Natural killer cell (primary cell): ENCODE data around the gene PSME3. TPM values are rescaled to one million over a fixed set of nuclear protein-coding genes. Genes with fewer than 3 reads are reported as not detected.
A peak's percentile ranks its signal among the peaks of the same experiment; 100 is the strongest.

Experiments
- ATAC-seq, 3 donors: fragments of 150-1000 bp in 2 of 3; fragments of 200-7000 bp in 1 of 3; cut with Tn5 transposase; 1 replicate in 1 of 3; 2 replicates in 2 of 3; pipeline ENCODE4 v1.10.0; 2021; ENCODE audit warnings: mild to moderate bottlenecking in 2 of 3, moderate library complexity in 2 of 3
- DNase-seq, 2 donors: peaks; one replicate each; pipeline versions ENCODE4 v3.0.0 to v3.0.0-alpha.2; 2013 to 2021; ENCODE audit warnings: mixed read lengths in 1 of 2
- H3K27ac ChIP-seq: one replicate; pipeline ENCODE4 v1.5.1; 2013; ENCODE audit warnings: mild to moderate bottlenecking, low read length
- H3K27me3 ChIP-seq: one replicate; pipeline ENCODE4 v1.6.1; 2013; ENCODE audit warnings: low read length; ENCODE audit not compliant: control insufficient read depth, insufficient read depth
- H3K36me3 ChIP-seq: one replicate; pipeline ENCODE4 v1.6.1; 2013; ENCODE audit warnings: low read length; ENCODE audit not compliant: control insufficient read depth, insufficient read depth
- H3K4me1 ChIP-seq: one replicate; pipeline ENCODE4 v1.6.1; 2013; ENCODE audit warnings: low read length; ENCODE audit not compliant: control insufficient read depth, insufficient read depth
- H3K4me3 ChIP-seq: one replicate; pipeline ENCODE4 v1.5.1; 2013; ENCODE audit warnings: low read length
- H3K9me3 ChIP-seq: one replicate; pipeline ENCODE4 v1.6.1; 2013; ENCODE audit warnings: low read length; ENCODE audit not compliant: control insufficient read depth, insufficient read depth
- H3K27ac Mint-ChIP-seq, 2 donors: one replicate each; pipeline ENCODE4 v1.8.0; 2022; ENCODE audit warnings: mild to moderate bottlenecking in 2 of 2, mixed read lengths in 2 of 2, moderate library complexity in 1 of 2
- H3K27me3 Mint-ChIP-seq, 2 donors: one replicate each; pipeline ENCODE4 v1.8.0; 2022; ENCODE audit warnings: low read depth in 2 of 2, mixed read lengths in 2 of 2
- H3K36me3 Mint-ChIP-seq: one replicate; pipeline ENCODE4 v1.8.0; 2022; ENCODE audit warnings: mixed read lengths
- H3K4me1 Mint-ChIP-seq, 2 donors: one replicate each; pipeline ENCODE4 v1.8.0; 2022; ENCODE audit warnings: mixed read lengths in 2 of 2
- H3K4me3 Mint-ChIP-seq: one replicate; pipeline ENCODE4 v1.8.0; 2022; ENCODE audit warnings: mild to moderate bottlenecking, moderate library complexity, mixed read lengths
- H3K9me3 Mint-ChIP-seq, 2 donors: one replicate each; pipeline ENCODE4 v1.8.0; 2022; ENCODE audit warnings: mixed read lengths in 2 of 2
- WGBS: methylation state at CpG from one replicate; pipeline ENCODE4 v1.1.7; 2013; ENCODE audit warnings: missing lambda C conversion rate; ENCODE audit not compliant: insufficient coverage; 5-methylcytosine and 5-hydroxymethylcytosine counted together
- intact Hi-C: fragments of 100-400 bp; cut with micrococcal nuclease; formaldehyde crosslinking; loops from one replicate; pipeline ENCODE4 v1.14.2; 2022
- total RNA-seq, 4 donors: library from RNA; stranded (reverse); fragments of 120-200 nt in 1 of 4; gene quantifications; one replicate each; pipeline versions ENCODE4 v1.2.3 to v1.2.4, GENCODE V29; 2013 to 2022
- TF ChIP-seq, protein P1 (sequence below): fragments of 200-600 bp; IDR thresholded peaks from one replicate; pipeline ENCODE4 v1.8.0; 2022; ENCODE audit warnings: antibody characterized with exemption

The PSME3 gene
- total RNA-seq, 3 donors from 2014 or later (not counting 1 experiment from before 2014, with no cell fraction given), result 82.8 to 92.5 (median 90.6) TPM

- Histone ChIP-seq H3K4me3 (peak overlapping the region; percentile 85), H3K27ac (peak overlapping the region; percentile 93), H3K36me3 (peaks cover 7% of the 10 kb centered on the region), H3K9me3 (no peaks in the 10 kb centered on the region), H3K4me1 (peaks cover 7% of the 10 kb centered on the region), H3K27me3 (peaks cover 3% of the 10 kb centered on the region)
- DNase-seq, result no peak
- Mint-ChIP-seq H3K27me3 (peaks cover 7 to 9% of the 10 kb centered on the region in 2 donors), H3K36me3 (no peaks in the 10 kb centered on the region), H3K4me3 (peak overlapping the region; percentile 97), H3K9me3 (no peaks in the 10 kb centered on the region), H3K4me1 (peaks cover 22 to 29% of the 10 kb centered on the region in 2 donors), H3K27ac (peak overlapping the region; percentile 98)
- 57% methylated on average over 9 of the region's 9 CpGs for WGBS
- ATAC-seq, result peak in 2 of 3 donors; percentile 1 to 3
- intact Hi-C loops, result loop anchor here (5.0 to 10.0 kb wide), 2 partner anchors 150 to 652 kb away; partner anchors contain the start of genes DHX8, PTGES3L and RUNDC1
- TF ChIP-seq, protein P1, sequence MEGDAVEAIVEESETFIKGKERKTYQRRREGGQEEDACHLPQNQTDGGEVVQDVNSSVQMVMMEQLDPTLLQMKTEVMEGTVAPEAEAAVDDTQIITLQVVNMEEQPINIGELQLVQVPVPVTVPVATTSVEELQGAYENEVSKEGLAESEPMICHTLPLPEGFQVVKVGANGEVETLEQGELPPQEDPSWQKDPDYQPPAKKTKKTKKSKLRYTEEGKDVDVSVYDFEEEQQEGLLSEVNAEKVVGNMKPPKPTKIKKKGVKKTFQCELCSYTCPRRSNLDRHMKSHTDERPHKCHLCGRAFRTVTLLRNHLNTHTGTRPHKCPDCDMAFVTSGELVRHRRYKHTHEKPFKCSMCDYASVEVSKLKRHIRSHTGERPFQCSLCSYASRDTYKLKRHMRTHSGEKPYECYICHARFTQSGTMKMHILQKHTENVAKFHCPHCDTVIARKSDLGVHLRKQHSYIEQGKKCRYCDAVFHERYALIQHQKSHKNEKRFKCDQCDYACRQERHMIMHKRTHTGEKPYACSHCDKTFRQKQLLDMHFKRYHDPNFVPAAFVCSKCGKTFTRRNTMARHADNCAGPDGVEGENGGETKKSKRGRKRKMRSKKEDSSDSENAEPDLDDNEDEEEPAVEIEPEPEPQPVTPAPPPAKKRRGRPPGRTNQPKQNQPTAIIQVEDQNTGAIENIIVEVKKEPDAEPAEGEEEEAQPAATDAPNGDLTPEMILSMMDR, result no peak
Measured at GRCh38 chr17:42832213-42832933, 824 bp upstream of the PSME3 start.

- Mint-ChIP-seq H3K27me3 (peaks cover 0 to 2% of the 10 kb centered on the region in 2 donors), H3K4me3 (peak overlapping the region; percentile 97), H3K36me3 (peaks cover 4% of the 10 kb centered on the region), H3K4me1 (peaks cover 22 to 29% of the 10 kb centered on the region in 2 donors), H3K27ac (peak overlapping the region; percentile 98), H3K9me3 (no peaks in the 10 kb centered on the region)
- peak overlapping the region; percentile 85 for H3K4me3 ChIP-seq
- 6% methylated on average over 16 of the region's 18 CpGs for WGBS
- intact Hi-C loops, result loop anchor here (1.0 to 10.0 kb wide), 3 partner anchors 10 to 651 kb away; partner anchors contain the start of genes BECN1, DHX8, PTGES3L and RUNDC1
- H3K4me1 ChIP-seq, result peaks cover 7% of the 10 kb centered on the region
- TF ChIP-seq, protein P1, result no peak
- no peaks in the 10 kb centered on the region for H3K9me3 ChIP-seq
- H3K36me3 ChIP-seq, result peaks cover 20% of the 10 kb centered on the region
- peak in 1 of 3 donors; percentile 0 for ATAC-seq
- H3K27ac ChIP-seq, result peak overlapping the region; percentile 93
- DNase-seq, result no peak
- H3K27me3 ChIP-seq, result no peaks in the 10 kb centered on the region
Measured at GRCh38 chr17:42833767-42834422, 698 bp downstream of the PSME3 start.

DNA sequence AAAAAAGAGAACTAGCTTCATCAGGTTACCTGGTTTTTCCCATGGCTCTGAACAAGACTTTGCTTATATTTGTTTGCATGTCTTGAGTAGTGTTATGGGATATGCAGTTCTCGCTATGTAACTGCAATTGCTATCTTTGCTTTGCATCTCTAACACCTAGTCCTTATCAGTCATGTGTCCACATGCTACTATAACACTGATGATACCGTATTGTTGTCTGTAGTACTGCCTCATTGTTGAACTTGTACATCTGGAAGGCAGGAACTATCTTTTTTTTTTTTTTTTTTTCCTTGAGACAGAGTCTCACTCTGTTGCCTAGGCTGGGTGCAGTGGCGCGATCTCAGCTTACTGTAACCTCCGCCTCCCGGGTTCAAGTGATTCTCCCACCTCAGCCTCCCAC is 2.5 kb downstream of the PSME3 start:
- peaks cover 22 to 29% of the 10 kb centered on the region in 2 donors for H3K4me1 Mint-ChIP-seq
- H3K4me3 Mint-ChIP-seq, result peak overlapping the region; percentile 38
- intact Hi-C loops, result loop anchor here (10.0 kb wide), 1 partner anchor 649 kb away; the partner anchor contains the start of gene DHX8
- Histone ChIP-seq H3K27ac (no peak overlapping the region), H3K4me1 (peaks cover 7% of the 10 kb centered on the region), H3K27me3 (no peaks in the 10 kb centered on the region), H3K36me3 (peaks cover 30% of the 10 kb centered on the region), H3K4me3 (no peak overlapping the region), H3K9me3 (no peaks in the 10 kb centered on the region)
- H3K9me3 Mint-ChIP-seq, result no peaks in the 10 kb centered on the region
- DNase-seq (no peak), ATAC-seq (no peak)
- H3K27me3 Mint-ChIP-seq, result no peaks in the 10 kb centered on the region
- 97% methylated on average over 6 of the region's 6 CpGs for WGBS
- H3K27ac Mint-ChIP-seq, result no peak overlapping the region
- peaks cover 11% of the 10 kb centered on the region for H3K36me3 Mint-ChIP-seq
- TF ChIP-seq, protein P1, result no peak
